C4-2B (cell line): Measurements from ENCODE around the gene OR8G1.
"Not testable (repeated sequence)": the region's sequence is repeated elsewhere in the genome, so short reads cannot be mapped to it uniquely, and the experiment has no call there.

Source experiments
- H3K27ac ChIP-seq: fragments of 450-650 bp; 2 replicates; pipeline ENCODE4 v1.5.1; 2017
- CTCF ChIP-seq: fragments of 450-650 bp; conservative IDR thresholded peaks from 2 replicates; pipeline ENCODE4 v1.5.1; 2017; ENCODE audit warnings: mild to moderate bottlenecking
- ZFX ChIP-seq: fragments of 450-650 bp; IDR thresholded peaks from 2 replicates; pipeline ENCODE4 v1.6.1; 2017

Gene OR8G1

DNA sequence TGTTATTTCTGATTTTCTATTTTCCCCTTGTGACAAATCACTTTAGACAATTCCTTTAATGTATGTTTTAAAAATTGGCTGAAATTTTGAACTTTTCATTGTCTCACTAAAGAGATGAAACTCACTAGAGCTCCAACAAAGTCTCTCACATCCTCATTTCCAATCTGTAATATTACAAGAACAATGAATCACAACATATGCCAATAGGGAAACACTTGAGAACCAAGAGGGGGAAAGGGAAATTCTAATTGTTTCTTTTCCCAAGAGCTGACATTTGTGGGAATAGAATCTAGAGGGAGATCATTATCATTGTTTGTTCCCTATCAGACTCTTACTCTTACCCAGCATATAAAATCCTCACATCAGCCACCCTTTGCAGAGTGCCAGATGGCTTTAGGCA, 29.6 kb upstream of the OR8G1 start:
- H3K27ac ChIP-seq = no peak overlapping the region
- no peak for TF ChIP-seq ZFX
- TF ChIP-seq CTCF = no peak

DNA sequence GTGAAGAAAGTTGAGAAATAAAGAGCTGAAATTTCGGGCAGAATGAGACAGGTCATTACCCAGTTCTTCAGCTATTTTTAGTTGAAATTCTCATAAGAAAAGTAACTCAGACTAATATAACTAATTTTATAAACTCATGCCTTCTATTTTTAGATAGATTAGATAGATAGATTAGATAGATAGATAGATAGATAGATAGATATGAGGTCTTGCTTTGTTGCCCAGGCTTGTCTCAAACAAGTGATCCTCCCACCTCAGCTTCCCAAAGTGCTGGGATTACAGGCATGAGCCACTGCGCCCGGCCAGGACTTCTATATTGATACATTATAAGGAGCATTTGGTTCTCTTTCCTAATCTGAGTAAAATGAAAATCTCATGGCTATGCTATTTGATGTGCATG, 26.9 kb upstream of the OR8G1 start:
- no peak overlapping the region for H3K27ac ChIP-seq
- TF ChIP-seq ZFX = no peak

- TF ChIP-seq ZFX (no peak), CTCF (no peak)
- H3K27ac ChIP-seq = no peak overlapping the region
Observed at GRCh38 chr11:124219126-124219525, 21.8 kb upstream of the OR8G1 start.

GRCh38 chr11:124222407-124222806, 18.5 kb upstream of the OR8G1 start:
- TF ChIP-seq CTCF = no peak
- TF ChIP-seq ZFX = no peak

DNA sequence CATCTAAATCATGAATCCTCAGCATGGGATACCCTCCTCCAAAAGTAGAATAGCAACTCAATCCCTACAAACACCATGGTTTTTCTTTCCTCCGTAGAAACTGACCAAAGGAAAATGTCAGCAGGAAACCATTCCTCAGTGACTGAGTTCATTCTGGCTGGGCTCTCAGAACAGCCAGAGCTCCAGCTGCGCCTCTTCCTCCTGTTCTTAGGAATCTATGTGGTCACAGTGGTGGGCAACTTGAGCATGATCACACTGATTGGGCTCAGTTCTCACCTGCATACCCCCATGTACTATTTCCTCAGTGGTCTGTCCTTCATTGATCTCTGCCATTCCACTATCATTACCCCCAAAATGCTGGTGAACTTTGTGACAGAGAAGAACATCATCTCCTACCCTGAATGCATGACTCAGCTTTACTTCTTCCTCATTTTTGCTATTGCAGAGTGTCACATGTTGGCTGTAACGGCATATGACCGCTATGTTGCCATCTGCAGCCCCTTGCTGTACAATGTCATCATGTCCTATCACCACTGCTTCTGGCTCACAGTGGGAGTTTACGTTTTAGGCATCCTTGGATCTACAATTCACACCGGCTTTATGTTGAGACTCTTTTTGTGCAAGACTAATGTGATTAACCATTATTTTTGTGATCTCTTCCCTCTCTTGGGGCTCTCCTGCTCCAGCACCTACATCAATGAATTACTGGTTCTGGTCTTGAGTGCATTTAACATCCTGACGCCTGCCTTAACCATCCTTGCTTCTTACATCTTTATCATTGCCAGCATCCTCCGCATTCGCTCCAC, 16.1 kb upstream of the OR8G1 start:
- not testable (repeated sequence) for H3K27ac ChIP-seq

More at GRCh38 chr11:124222407-124222806, 18.5 kb upstream of the OR8G1 start:
- H3K27ac ChIP-seq = no peak overlapping the region

GRCh38 chr11:124225471-124225870, 15.4 kb upstream of the OR8G1 start:
- no peak overlapping the region for H3K27ac ChIP-seq
- TF ChIP-seq CTCF (no peak), ZFX (no peak)

DNA sequence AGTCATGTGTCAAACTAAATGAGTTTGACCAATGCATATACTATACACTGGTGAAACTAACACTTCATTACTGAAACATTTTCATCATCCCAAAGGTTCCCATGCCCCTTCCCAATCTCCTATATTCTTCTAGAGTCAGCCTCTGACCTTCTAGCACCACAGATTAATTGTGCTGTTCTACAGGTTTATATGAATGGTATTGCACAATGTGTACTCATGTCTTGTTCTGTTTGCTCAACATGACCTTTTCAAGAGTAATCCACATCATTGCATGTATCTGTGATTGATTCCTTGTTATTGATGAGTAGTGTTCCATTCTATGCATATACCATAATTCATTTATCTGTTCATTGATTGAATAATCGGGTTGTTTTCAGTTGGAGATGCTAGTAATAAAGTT, 7.5 kb upstream of the OR8G1 start:
- TF ChIP-seq CTCF = no peak
- no peak for TF ChIP-seq ZFX
- no peak overlapping the region for H3K27ac ChIP-seq

DNA sequence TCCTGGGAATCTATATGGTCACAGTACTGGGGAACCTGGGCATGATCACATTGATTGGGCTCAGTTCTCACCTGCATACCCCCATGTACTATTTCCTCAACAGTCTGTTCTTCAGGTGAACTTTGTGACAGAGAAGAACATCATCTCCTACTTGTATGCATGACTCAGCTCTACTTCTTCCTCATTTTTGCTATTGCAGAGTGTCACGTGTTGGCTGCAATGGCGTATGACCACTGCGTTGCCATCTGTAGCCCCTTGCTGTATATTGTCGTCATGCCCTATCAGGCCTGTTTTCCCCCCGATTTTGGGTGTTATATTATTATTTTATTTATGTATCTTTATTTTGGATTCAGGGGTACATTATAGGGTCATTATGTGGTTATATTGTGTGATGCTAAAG, 2.4 kb upstream of the OR8G1 start:
- TF ChIP-seq CTCF (no peak), ZFX (no peak)
- H3K27ac ChIP-seq = no peak overlapping the region

DNA sequence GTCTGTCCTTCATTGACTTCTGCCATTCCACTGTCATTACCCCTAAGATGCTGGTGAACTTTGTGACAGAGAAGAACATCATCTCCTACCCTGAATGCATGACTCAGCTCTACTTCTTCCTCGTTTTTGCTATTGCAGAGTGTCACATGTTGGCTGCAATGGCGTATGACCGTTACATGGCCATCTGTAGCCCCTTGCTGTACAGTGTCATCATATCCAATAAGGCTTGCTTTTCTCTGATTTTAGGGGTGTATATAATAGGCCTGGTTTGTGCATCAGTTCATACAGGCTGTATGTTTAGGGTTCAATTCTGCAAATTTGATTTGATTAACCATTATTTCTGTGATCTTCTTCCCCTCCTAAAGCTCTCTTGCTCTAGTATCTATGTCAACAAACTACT, 9.0 kb downstream of the OR8G1 start:
- not testable (repeated sequence) for H3K27ac ChIP-seq
